Superior temporal gyrus (tissue), 1 donor: ENCODE data around the gene KBTBD2.
"Not testable (repeated sequence)": the region's sequence is repeated elsewhere in the genome, so short reads cannot be mapped to it uniquely, and the experiment has no call there.

Experiments used
- DNase-seq: peaks from one replicate; pipeline ENCODE4 v3.0.0-alpha.2; 2016; ENCODE audit errors: extremely low spot score

Gene KBTBD2

DNA sequence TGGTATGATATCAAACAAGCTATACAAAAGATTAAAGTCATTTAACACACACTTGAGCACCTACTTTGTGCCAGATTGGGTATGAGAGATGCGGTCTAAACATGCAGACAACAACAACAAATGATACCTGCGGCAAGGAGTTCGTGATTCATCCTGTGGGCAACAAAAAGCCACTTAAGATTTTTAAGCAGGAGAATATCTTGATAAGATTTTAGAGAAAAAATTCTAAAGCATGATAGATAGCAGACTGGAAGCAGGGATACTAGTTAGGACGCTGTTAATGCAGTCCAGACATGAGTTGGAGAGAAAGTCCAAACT, 1.6 kb upstream of the KBTBD2 start:
- DNase-seq: no peak

DNA sequence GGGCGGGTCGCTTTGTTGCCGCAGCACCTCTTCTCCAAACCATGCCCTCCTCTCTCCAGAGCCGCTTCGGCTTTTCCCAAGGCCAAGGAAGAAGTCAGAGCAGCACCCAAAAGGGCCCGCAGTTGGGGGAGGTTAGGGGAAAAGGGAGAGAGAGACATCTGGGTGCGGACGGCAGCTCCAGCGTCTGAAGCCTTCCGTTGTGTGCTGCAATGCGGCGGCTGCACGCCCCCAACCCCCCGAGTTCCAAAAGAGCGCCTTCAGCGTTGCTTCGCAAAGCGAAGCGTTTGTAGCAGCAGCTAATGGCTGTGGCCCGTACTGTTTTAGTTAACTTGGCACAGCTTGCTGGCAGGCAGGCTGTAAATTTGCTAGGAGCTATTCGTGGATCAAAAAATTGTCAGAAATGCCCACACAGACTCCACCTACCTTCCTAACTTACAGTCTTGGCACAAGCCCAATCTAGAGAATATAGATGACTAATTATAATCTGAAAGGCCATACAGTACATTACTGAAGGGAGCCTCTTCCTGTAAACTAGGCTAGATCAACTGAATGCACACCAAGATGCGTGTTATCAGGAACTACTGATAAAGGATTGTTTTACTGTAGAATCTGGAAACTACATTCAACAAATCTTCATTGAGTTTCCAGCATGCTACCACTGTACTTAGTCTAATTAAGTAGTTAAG, 1.1 kb upstream of the KBTBD2 start:
- DNase-seq: peak; percentile 65

DNA sequence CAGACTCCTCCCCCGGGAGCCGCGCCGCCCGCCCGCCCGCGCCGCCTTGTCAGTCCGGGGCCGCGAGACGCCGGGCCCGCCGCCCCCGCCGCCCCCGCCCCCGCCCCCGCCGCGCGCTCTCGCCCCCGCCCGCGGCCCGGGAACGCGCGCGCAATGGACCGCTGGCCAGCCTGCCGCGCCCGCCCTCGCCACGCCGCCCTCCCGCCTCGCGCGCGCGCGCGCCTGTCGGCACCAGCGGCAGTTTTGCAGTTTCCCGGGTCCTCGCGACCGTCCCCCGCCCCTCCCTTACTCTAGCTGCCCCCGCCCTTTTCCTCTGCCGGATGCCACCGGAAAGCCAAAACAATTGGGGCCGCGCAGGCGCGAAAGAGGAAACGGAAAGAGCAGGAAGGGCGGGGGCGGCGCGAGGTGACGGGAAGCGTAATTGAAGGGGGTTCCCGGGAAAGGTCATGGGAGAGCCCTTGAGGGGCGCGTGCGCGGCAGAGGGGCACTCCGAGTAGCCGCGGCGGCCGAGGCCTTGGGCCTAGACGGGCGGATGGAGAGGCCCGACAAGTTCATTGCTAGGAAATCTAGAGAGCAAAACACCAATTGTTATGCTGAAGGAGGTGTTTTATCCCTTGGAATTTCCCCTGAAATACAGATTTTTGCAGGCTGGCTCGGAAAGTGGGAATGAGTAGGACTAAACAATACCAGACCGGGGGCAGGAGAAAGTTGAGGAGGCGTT, 400 bp upstream of the KBTBD2 start:
- peak; percentile 90 for DNase-seq

DNA sequence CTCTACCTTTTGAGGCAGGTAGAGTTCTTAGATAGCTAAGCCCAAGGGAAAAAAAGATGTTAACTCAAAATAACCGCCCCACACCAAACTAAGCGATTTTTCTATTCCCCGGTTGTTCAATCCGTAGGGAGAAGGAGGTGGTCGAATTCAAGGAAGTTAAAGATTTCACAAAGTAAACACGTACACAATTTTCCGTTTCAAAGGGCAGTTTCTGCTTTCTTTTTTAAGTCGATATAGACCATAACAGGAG, 842 bp downstream of the KBTBD2 start:
- peak; percentile 57 for DNase-seq

DNA sequence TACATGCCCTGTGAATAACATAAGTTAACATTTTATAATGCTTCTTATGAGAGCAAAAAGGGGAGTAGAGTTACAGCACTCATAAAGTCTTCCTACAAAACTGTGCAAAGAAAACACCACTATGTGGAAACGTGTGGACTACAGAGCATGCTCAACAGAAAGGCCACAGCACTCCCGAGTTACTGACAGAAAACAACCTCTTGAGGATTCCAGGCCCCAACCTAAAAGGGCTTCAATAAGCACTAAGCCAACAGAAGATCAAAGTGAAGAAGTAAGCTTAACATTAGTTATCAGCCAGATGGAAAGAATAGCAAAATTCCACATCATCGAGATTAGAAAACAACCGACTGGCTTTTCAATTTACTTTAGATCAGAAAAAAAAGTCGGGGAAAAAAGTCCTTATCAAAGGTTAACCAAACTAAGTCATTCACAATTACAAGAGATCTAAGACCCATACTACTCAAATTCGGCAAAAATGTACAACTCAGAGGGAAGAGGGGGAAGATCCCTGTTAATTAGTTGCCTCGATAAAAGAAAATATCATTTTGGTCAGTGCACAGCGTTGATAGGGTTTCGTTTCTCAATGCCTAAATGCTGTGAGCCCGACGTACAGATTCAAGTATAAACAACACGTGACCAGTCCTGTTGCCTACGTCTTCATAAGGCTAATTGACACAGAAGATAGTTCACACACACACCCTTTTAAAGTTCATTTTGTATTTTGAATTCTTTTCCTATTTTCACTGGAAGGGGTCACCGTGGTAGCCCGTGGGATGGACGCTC, 1.4 kb downstream of the KBTBD2 start:
- peak; percentile 82 for DNase-seq

DNA sequence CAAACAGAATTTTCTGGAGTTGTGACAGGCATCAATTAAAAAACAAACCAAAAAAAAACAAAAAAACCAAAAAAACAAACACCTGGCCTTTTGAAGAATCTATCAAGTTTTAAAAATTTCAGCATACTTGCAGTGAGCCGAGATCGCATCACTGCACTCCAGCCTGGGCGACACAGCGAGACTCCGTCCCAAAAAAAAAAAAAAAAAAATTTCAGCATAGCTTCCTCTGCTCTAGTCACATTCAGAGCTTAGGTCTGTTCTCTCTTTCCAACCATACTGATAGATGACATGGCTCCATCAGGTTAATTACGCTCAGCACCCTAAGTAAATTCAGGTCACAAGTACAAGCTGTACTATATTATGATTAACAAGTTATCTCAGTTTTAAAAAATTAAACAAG, 3.1 kb downstream of the KBTBD2 start:
- no peak for DNase-seq

DNA sequence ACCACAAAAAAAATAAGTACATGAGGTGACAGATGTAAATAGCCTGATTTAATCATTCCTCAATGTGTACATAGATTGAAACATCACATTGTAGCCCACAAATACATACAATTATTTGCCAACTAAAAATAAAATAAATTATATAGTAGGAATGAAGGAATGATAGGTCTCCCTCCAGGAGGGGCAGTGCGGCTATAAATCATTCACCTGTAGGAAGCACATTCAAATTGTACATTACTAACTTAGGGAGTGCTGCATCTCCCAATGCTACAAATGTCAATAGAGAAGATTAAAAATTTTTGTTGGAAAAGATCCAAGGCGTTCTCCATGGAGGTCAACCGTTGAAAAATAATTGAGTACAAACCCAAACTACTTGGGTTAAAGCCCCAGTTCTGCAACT, 4.2 kb downstream of the KBTBD2 start:
- no peak for DNase-seq

DNA sequence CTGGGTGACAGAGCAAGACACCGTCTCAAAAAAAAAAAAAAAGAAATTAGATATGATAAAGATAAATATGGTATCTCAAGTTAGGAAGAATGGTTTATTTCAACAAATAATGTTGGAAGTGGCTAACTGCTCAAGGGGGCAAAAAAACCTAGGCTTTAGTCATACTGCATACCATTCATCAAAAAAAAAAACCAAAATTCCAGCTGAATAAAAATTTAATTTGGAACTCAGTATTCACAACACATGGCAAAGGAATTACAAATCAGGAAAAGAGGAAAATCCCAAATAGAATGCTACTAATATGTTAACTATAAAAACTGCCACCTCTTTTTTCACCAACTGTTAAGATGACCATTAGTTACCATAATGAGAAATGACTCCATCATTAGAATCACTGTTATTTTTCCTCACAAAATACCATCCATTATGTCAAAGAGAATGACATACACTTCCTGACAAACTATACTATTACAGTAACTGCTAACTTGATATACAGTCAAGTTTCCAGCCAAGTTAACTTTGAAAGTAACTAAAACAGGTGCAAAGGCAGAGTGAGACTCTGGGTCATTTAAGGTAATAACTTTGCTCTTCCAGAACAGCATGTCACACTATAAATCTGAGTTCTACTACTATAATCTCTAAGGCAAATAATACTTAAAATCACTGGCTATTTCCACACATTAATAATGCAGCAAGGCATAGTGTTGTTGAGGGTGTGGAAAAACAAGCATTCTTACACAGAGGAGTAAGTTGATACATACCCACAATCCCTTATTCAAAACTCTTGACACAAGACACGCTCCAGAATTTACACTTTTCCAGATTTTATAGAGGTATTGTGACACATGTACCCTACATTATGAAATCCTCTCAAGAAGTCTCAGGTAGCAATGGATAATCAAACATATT, 10.2 kb downstream of the KBTBD2 start:
- no peak for DNase-seq

DNA sequence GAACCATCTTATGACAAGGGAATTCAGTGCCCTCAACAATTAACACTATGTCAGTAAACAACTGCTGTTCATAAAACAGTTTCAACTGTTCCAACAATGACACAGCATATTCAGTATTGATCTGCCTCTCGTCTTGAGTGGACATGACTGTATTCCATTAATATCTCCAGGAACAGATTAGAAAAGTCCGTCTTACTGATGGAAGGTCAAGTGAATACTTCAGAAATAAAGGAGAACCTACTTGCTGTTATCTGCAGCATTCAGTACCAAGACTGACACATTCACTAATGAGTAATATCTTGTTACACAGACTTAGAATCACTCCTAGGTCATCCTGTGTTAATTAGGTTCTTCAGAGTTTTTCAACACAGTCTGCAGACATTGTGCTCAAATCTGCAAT, 12.1 kb downstream of the KBTBD2 start:
- DNase-seq: peak; percentile 65

DNA sequence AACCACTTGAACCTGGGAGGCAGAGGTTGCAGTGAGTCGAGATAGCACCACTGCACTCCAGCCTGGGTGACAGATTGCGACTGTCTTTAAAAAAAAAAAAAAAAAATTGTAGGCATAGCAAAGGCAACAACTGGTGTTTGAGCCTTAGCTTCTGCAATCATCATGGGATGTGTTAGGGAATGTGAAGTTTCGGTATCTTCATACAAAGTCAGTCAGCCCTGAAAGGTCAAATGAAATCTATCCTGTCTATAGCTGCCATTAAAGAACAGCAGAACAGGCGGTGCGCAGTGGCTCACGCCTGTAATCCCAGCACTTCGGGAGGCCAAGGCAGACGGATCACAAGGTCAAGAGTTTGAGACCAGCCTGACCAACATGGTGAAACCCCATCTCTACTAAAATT, 13.5 kb downstream of the KBTBD2 start:
- not testable (repeated sequence) for DNase-seq

DNA sequence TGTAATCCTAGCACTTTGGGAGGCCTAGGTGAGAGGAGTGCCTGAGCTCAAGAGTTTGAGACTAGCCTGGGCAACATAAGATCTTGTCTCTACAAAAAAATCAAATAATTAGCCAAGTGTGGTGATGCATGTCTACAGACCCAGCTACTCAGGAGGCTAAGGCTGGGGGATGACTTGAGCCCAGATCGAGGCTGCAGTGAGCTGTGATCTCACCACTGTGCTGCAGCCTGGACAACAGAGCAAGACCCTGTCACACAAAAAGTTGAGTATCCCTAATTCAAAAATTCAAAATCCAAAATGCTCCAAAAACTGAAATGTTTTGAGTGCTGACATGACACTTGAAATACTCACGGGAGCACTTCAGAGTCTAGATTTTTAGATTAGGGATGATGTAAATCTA, 19.1 kb downstream of the KBTBD2 start:
- DNase-seq: no peak

DNA sequence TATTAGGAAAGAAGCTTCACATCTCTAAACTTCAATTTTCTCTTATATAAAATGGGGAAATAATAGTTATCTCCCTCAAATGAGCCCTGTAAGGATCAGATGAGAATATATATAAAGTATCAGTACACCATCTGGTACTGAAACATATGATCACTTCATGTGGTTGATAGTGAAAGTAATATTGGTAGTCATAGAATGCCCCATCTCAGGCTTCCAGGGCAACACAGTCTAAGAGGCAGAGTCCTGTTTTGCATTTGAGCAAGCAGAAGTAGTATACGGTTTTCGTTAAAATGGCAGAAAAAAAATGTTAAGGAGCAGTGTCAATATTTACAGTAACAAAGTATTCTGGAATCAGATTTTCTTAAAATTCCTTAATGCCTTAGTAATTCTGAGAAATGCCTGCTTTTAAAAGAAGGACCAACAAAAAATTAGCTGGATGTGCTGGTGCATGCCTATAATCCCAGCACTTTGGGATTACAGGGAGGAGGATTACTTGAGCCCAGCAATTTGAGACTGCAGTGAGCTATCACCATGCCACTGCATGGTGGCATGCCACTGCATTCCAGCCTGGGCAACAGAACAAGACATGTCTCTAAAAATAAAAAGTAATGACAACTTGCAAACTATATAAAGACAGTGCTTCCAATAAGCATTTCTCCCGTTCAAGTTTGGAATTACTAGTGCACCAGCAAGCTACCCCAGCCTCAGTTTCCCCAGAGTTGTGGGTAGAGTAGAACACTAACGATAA, 19.8 kb downstream of the KBTBD2 start:
- DNase-seq: no peak

DNA sequence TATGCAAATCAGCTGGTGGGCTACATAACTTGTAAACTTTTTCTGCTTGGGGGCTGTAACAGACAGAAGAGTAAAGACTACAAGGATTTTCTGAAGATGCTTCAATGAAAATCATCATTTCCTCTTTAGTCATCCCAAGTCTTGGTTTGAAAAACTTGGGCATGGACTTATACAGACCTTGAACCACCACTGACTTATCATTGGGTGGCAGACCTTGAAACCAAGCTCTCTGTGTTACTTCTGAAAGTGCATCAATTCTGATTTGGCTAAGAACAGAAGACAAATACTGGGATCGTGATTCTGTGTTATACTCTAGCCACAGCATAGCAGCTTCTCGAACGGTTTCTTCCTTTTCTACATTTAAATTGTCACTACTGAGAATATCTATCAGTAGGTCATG, 21.3 kb downstream of the KBTBD2 start:
- no peak for DNase-seq

DNA sequence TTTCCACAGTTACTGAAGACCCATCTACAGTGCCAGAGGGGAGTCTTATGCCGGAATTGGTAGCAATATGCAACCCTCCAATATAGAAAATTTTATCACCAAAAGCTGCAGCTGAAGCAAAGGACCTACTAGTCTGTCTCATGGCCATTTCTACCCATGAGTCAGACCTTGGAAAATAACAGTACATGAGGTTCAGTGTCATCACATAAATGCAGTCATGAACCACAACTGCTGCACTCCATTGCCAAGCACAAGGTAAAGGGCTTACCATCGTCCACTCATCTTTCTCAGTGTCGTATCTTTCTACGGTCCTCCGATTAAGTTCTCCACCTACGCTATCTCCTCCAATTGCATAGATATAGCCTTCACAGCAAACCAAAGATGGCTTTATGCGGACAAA, 21.8 kb downstream of the KBTBD2 start:
- no peak for DNase-seq

DNA sequence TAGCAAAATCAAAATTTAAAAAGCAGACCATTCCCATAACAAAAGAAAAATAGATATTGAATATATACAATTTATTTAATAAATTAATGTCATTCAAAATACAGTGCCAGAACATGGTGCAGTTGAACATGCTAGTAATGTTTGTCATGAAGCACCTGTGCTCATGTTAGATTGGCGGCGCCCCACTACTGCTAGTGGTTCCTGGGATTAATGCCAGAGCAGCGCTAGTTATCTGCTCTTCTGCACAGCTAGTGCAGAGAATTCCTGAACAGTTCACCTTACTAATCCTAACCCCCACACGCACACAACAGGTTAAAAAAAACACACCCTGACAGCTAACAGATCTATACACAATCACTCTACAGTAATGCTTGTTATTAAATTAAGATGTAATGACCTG, 23.4 kb downstream of the KBTBD2 start:
- DNase-seq: no peak

DNA sequence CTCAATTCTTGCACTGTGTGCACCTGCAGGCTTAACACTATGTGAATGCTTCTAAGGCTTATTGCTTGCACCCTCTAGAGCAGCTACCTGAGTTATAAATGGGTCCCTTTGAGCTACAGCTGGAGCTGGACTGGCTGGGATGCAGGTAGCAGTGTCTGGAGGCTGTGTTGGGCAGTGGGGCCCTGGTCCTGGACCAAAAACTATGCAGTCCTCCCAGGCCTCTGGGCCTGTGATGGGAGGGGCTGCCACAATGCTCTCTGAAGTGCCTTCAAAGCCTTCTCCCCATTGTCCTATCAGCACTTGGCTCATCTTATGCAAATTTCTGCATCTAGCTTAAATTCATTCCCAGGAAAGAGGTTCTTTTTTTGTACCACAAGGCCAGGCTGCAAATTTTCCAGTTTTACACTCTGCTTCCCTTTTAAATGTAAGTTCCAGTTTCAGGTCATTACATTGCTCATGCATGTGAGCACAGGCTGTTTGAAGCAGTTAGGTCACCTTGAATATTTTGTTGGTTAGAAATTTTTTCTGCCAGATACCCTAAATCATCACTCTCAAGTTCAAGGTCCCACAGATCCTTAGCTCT, 26.0 kb downstream of the KBTBD2 start:
- no peak for DNase-seq

DNA sequence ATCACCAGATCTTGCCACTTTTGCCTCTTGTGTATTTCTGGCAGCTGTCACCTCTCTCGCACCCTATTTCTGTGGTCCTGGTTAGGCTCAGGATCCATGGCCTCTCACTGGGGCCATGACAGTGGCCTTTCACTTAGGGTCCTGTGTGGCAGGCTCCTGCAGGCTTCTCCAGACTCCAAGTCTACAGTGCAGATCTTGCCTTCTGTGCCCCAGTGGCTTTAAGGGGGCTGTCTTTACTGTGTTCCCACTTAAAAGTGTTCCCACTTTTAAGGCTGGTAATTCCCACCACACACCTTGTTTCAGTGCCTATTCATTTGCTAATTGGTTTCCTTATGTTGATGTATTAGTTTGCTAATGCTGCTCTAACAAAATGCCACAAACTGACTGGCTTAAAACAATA, 27.7 kb downstream of the KBTBD2 start:
- not testable (repeated sequence) for DNase-seq

DNA sequence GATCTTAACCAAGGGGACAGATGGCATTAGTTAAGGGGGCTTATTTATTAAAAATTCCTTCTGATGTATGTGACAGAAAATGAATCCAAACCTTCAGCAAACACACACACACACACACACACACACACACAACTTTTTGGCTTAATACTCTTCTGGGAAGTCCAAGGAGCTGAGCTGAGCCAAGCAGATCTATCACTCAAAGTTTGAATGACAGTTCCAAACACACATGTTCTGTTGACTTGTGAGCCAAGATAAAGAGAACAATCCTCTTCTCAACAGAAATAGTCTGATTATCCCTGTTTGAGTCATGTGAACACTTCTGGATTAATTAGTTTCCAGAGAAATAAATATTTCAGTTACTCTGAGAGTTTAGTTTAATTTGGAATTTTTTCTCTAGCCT, 31.5 kb downstream of the KBTBD2 start:
- no peak for DNase-seq

DNA sequence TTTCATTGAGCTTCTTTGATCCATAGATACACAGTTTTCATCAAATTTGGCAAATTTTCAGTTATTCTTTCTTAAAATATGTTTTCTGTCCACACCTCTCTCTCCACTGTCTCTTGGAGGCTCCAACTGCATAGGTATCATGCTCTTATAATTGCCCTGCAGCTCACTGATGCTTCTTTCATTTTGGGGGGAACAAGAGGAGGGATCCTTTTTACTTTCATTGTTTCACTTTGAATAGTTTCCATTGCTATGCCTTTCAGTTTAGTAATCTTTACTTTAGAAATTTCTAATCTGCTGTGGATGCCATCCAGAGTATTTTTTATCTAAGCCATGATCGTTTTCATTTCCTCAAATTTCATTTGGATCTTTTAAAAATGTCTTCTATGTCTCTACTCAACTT, 32.9 kb downstream of the KBTBD2 start:
- DNase-seq: no peak

DNA sequence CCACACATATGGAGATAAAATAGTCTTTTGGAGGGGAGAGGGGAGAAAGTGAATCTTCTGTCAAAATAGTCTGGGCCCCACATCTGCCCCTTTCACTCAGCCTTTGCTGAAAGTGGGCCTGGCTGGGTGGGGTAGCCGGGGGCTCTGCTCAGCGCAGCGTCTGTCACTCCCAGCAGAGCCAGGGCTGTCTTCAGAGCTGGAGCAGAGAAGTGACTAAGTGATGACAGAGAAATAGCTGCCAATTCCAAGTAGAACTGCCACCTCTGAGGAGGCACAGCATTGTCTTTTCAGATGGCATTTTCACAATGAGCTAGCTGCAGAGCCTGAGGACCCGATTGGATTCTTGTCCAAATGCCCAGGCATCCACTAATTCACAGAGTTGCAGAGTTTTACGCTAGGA, 34.5 kb downstream of the KBTBD2 start:
- not testable (repeated sequence) for DNase-seq
